IMR-90 (cell line): Measurements from ENCODE around the gene TEKT5. TPM values are rescaled to one million over a fixed set of nuclear protein-coding genes. Genes with fewer than 3 reads are reported as not detected.

Source experiments
- ATAC-seq: fragments of 200-7000 bp; cut with Tn5 transposase; 2 replicates; pipeline ENCODE4 v1.9.1; 2020; ENCODE audit warnings: low read depth, mild to moderate bottlenecking, moderate library complexity
- BruUV-seq: library from RNA; stranded (reverse); fragments of 400-500 nt; replicated peaks from 2 replicates; lab custom pipeline; 2021; lab: Mats Ljungman, UMichigan
- CTCF ChIA-PET: fragments of 300-600 bp; formaldehyde crosslinking; extraction: SDS; loops from one replicate; lab custom pipeline; 2021; ENCODE audit warnings: antibody characterized with exemption; lab: Yijun Ruan, JAX
- POLR2A ChIA-PET: fragments of 300-600 bp; sonication (Branson Sonifier 250); formaldehyde crosslinking; loops from one replicate; lab custom pipeline; 2022; ENCODE audit warnings: antibody characterized with exemption; ENCODE audit not compliant: unreplicated experiment; lab: Charles Lee
- DNase-seq: peaks from one replicate; pipeline ENCODE4 v3.0.0; 2013
- H2AFZ ChIP-seq: replicated peaks from 2 replicates; pipeline ENCODE3; 2013; ENCODE audit warnings: low read length, mild to moderate bottlenecking; ENCODE audit not compliant: poor library complexity
- H2AK5ac ChIP-seq: 2 replicates; pipeline ENCODE4 v1.6.1; 2013; ENCODE audit warnings: low read depth, low read length, inconsistent platforms
- H2AK9ac ChIP-seq: replicated peaks from 2 replicates; pipeline ENCODE3; 2013; ENCODE audit warnings: mild to moderate bottlenecking, low read depth, low read length, moderate library complexity; ENCODE audit not compliant: poor library complexity
- H2BK120ac ChIP-seq: 2 replicates; pipeline ENCODE4 v1.6.1; 2013; ENCODE audit warnings: low read depth, low read length, inconsistent platforms
- H2BK15ac ChIP-seq: 3 replicates; pipeline ENCODE4 v1.6.1; 2013; ENCODE audit warnings: low read depth, low read length, inconsistent platforms
- H2BK20ac ChIP-seq: 2 replicates; pipeline ENCODE4 v1.6.1; 2013; ENCODE audit warnings: low read depth, mild to moderate bottlenecking, inconsistent platforms, low read length, moderate library complexity
- H2BK5ac ChIP-seq: 2 replicates; pipeline ENCODE4 v1.6.1; 2013; ENCODE audit warnings: mild to moderate bottlenecking, low read depth, low read length, inconsistent platforms; ENCODE audit not compliant: poor library complexity, severe bottlenecking
- H3K14ac ChIP-seq: replicated peaks from 2 replicates; pipeline ENCODE4 v1.6.1; 2013; ENCODE audit warnings: low read depth, low read length, inconsistent platforms
- H3K18ac ChIP-seq: 2 replicates; pipeline ENCODE4 v1.6.1; 2013; ENCODE audit warnings: low read depth, low read length, control low read depth
- H3K23ac ChIP-seq: 2 replicates; pipeline ENCODE4 v1.6.1; 2013; ENCODE audit warnings: low read depth, low read length, inconsistent platforms
- H3K27ac ChIP-seq: 2 replicates; pipeline ENCODE4 v1.5.1; 2013; ENCODE audit warnings: mild to moderate bottlenecking, control low read depth, low read length; ENCODE audit not compliant: insufficient read depth
- H3K27me3 ChIP-seq: 2 replicates; pipeline ENCODE4 v1.6.1; 2013; ENCODE audit warnings: low read length; ENCODE audit not compliant: control insufficient read depth, insufficient read depth
- H3K36me3 ChIP-seq: 2 replicates; pipeline ENCODE4 v1.6.1; 2013; ENCODE audit warnings: low read length, mixed read lengths; ENCODE audit not compliant: control insufficient read depth, insufficient read depth
- H3K4ac ChIP-seq: 2 replicates; pipeline ENCODE4 v1.6.1; 2013; ENCODE audit warnings: low read depth, low read length, inconsistent platforms
- H3K4me1 ChIP-seq: 2 replicates; pipeline ENCODE4 v1.6.1; 2013; ENCODE audit warnings: low read length, mixed read lengths; ENCODE audit not compliant: control insufficient read depth, insufficient read depth
- H3K4me2 ChIP-seq: 2 replicates; pipeline ENCODE4 v1.6.1; 2013; ENCODE audit warnings: low read depth, mild to moderate bottlenecking, control low read depth, low read length, moderate library complexity
- H3K4me3 ChIP-seq: 2 replicates; pipeline ENCODE4 v1.5.1; 2013; ENCODE audit warnings: low read depth, mild to moderate bottlenecking, control low read depth, low read length, moderate library complexity; ENCODE audit not compliant: insufficient read depth
- H3K56ac ChIP-seq: 2 replicates; pipeline ENCODE4 v1.6.1; 2013; ENCODE audit warnings: low read length, inconsistent platforms; ENCODE audit not compliant: insufficient read depth; ENCODE audit errors: extremely low read depth
- H3K79me1 ChIP-seq, 2 experiments: 2 replicates each; pipeline ENCODE4 v1.6.1; 2013; ENCODE audit warnings: low read length in 2 of 2, inconsistent platforms in 1 of 2, low read depth in 1 of 2
- H3K9ac ChIP-seq: 2 replicates; pipeline ENCODE4 v1.6.1; 2013; ENCODE audit warnings: low read depth, low read length, control low read depth
- H3K9me1 ChIP-seq: 2 replicates; pipeline ENCODE4 v1.6.1; 2013; ENCODE audit warnings: low read length, inconsistent platforms; ENCODE audit not compliant: insufficient read depth
- H3K9me3 ChIP-seq: 2 replicates; pipeline ENCODE4 v1.6.1; 2013; ENCODE audit warnings: low read length; ENCODE audit not compliant: control insufficient read depth, insufficient read depth
- H4K20me1 ChIP-seq: 2 replicates; pipeline ENCODE4 v1.6.1; 2013; ENCODE audit warnings: low read length, inconsistent platforms; ENCODE audit not compliant: insufficient read depth
- H4K5ac ChIP-seq: 2 replicates; pipeline ENCODE4 v1.6.1; 2013; ENCODE audit warnings: mild to moderate bottlenecking, low read depth, low read length, control low read depth
- H4K8ac ChIP-seq, 2 experiments: 2 replicates each; pipeline ENCODE4 v1.6.1; 2013; ENCODE audit warnings: low read depth in 2 of 2, low read length in 2 of 2, control low read depth in 1 of 2, inconsistent platforms in 1 of 2
- H4K91ac ChIP-seq: 2 replicates; pipeline ENCODE4 v1.6.1; 2013; ENCODE audit warnings: low read depth, low read length, inconsistent platforms; ENCODE audit not compliant: insufficient read depth
- BHLHE40 ChIP-seq: fragments of 150-350 bp; IDR thresholded peaks from 2 replicates; pipeline ENCODE4 v1.6.1; 2016; ENCODE audit warnings: mild to moderate bottlenecking, low read depth, low read length
- CEBPB ChIP-seq: IDR thresholded peaks from 2 replicates; pipeline ENCODE4 v1.6.1; 2012; ENCODE audit warnings: low read depth, low read length, improper control_type of control experiment
- CHD1 ChIP-seq: IDR thresholded peaks from 2 replicates; pipeline ENCODE4 v1.6.1; 2012; ENCODE audit warnings: low read depth, low read length, improper control_type of control experiment
- FOS ChIP-seq: fragments of 150-350 bp; IDR thresholded peaks from 2 replicates; pipeline ENCODE4 v1.6.1; 2016; ENCODE audit warnings: low read depth, low read length
- MAFK ChIP-seq: IDR thresholded peaks from 2 replicates; pipeline ENCODE4 v1.6.1; 2012; ENCODE audit warnings: low read depth, low read length, improper control_type of control experiment
- MAZ ChIP-seq: IDR thresholded peaks from 2 replicates; pipeline ENCODE4 v1.6.1; 2012; ENCODE audit warnings: low read depth, mild to moderate bottlenecking, low read length, improper control_type of control experiment, moderate library complexity, borderline replicate concordance
- MXI1 ChIP-seq: IDR thresholded peaks from 2 replicates; pipeline ENCODE4 v1.6.1; 2012; ENCODE audit warnings: low read depth, mild to moderate bottlenecking, low read length, moderate library complexity, borderline replicate concordance
- NFE2L2 ChIP-seq: fragments of 150-350 bp; IDR thresholded peaks from 2 replicates; pipeline ENCODE4 v1.6.1; 2016; ENCODE audit warnings: low read depth, mild to moderate bottlenecking, low read length
- POLR2A ChIP-seq: IDR thresholded peaks from 2 replicates; pipeline ENCODE4 v1.6.1; 2012; ENCODE audit warnings: mild to moderate bottlenecking, low read depth, low read length
- RAD21 ChIP-seq: IDR thresholded peaks from 2 replicates; pipeline ENCODE4 v1.6.1; 2012; ENCODE audit warnings: low read length, improper control_type of control experiment
- RCOR1 ChIP-seq: IDR thresholded peaks from 2 replicates; pipeline ENCODE4 v1.6.1; 2012; ENCODE audit warnings: mild to moderate bottlenecking, low read length, improper control_type of control experiment; ENCODE audit not compliant: insufficient replicate concordance
- RFX5 ChIP-seq: IDR thresholded peaks from 2 replicates; pipeline ENCODE4 v1.8.0; 2012; ENCODE audit warnings: low read depth, mild to moderate bottlenecking, low read length, moderate library complexity
- SMC3 ChIP-seq: fragments of 150-350 bp; IDR thresholded peaks from 2 replicates; pipeline ENCODE4 v1.6.1; 2016; ENCODE audit warnings: low read depth, mild to moderate bottlenecking, antibody characterized with exemption, low read length, moderate library complexity
- WGBS, 2 experiments: methylation state at CpG; one replicate each; pipeline versions ENCODE4 v1.1.5 to v1.1.7; 2013; ENCODE audit warnings: missing lambda C conversion rate in 2 of 2; ENCODE audit not compliant: insufficient read length in 1 of 2; ENCODE audit errors: extremely low coverage in 2 of 2; 5-methylcytosine and 5-hydroxymethylcytosine counted together
- dilution Hi-C: fragments of 300-500 bp; cut with HindIII; formaldehyde crosslinking; loops from one replicate; pipeline ENCODE4 v1.14.3; 2018; ENCODE audit warnings: low sequenced_read_pairs; ENCODE audit not compliant: unreplicated experiment
- in situ Hi-C: fragments of 300-500 bp; cut with MboI; formaldehyde crosslinking; loops from 3 replicates; pipeline ENCODE4 v1.14.3; 2019; ENCODE audit warnings: low sequenced_read_pairs, inconsistent platforms, mixed read lengths
- intact Hi-C: fragments of 100-400 bp; cut with micrococcal nuclease; formaldehyde crosslinking; loops from 2 replicates; pipeline ENCODE4 v1.10.0; 2022
- polyA plus RNA-seq, 3 experiments: library from polyadenylated mRNA; depleted of rRNA; stranded (reverse); fragments of >200 nt; gene quantifications; 2 replicates each; pipeline ENCODE4 v1.2.3, GENCODE V29; 2012; ENCODE audit warnings: low replicate concordance in 1 of 3
- total RNA-seq: library from RNA; depleted of rRNA; stranded (reverse); fragments of >200 nt; gene quantifications from 2 replicates; pipeline ENCODE4 v1.2.3, GENCODE V29; 2012
- TF ChIP-seq, protein P1 (sequence below): fragments of 150-350 bp; IDR thresholded peaks from 2 replicates; pipeline ENCODE4 v1.6.1; 2016; ENCODE audit warnings: low read depth, mild to moderate bottlenecking, low read length, moderate library complexity, borderline replicate concordance
- TF ChIP-seq, protein P2 (sequence below): fragments of 150-350 bp; IDR thresholded peaks from 2 replicates; pipeline ENCODE4 v1.6.1; 2017; ENCODE audit warnings: mild to moderate bottlenecking, antibody characterized with exemption, low read length, low read depth
- TF ChIP-seq, protein P3 (sequence below): conservative IDR thresholded peaks from 2 replicates; pipeline ENCODE4 v1.5.1; 2012; ENCODE audit warnings: mild to moderate bottlenecking, low read depth, low read length, improper control_type of control experiment

The TEKT5 gene
- total and polyA plus RNA-seq, 2 of the 4 experiments (the other 2 are of a cell fraction) = 0.17 TPM; not detected in 1

DNA sequence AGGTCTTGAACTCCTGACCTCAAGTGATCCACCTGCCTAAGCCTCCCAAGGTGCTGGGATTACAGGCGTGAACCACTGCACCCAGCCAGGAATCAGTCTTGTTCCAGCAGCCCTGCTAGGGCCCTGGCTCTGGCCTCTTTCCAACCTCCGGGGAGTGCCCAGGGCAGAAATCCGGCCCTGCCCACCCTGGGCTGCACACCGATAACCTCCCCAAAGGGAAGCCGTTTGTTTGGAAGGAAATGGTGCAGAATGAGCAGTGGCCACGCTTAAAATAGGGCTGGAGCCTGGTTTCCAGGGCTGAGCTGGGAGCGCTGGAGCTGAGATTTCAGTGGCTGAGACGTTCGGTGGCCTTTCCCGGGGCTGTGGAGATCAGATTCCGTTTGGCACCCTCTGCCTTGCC is 96.6 kb downstream of the TEKT5 start:
- H3K4me3 ChIP-seq = no peak overlapping the region
- no peak overlapping the region for H3K56ac ChIP-seq
- no peak overlapping the region for H4K5ac ChIP-seq
- H4K8ac ChIP-seq = no peak overlapping the region
- no peak overlapping the region for H3K18ac ChIP-seq
- H3K4ac ChIP-seq = no peak overlapping the region
- H2AK9ac ChIP-seq = no peak overlapping the region
- no peak overlapping the region for H3K9ac ChIP-seq
- no peaks in the 10 kb centered on the region for H3K79me1 ChIP-seq
- in situ Hi-C loops (no loop called here), intact Hi-C loops (no loop called here), dilution Hi-C loops (no loop called here)
- H4K20me1 ChIP-seq = no peaks in the 10 kb centered on the region
- no peak overlapping the region for H2BK20ac ChIP-seq
- CTCF ChIA-PET = no interaction called here
- H3K23ac ChIP-seq = no peak overlapping the region
- no peak overlapping the region for H2BK15ac ChIP-seq
- ATAC-seq (no peak), DNase-seq (no peak)
- no peak overlapping the region for H2BK5ac ChIP-seq
- peaks cover 2% of the 10 kb centered on the region; the same call in 1 of the 2 replicates for H3K4me1 ChIP-seq
- H2AK5ac ChIP-seq = no peak overlapping the region
- no peak overlapping the region for H3K4me2 ChIP-seq
- peaks cover 21% of the 10 kb centered on the region for H3K27me3 ChIP-seq
- H3K14ac ChIP-seq = no peak overlapping the region
- no peak overlapping the region for H3K27ac ChIP-seq
- 69% methylated on average over 6 of the region's 11 CpGs; no CpG with 5 or more reads in 1 of the 2 experiments for WGBS, 2 experiments
- POLR2A ChIA-PET = no interaction called here
- H4K91ac ChIP-seq = no peak overlapping the region
- no peak overlapping the region for H2AFZ ChIP-seq
- H3K36me3 ChIP-seq = no peaks in the 10 kb centered on the region
- H3K9me1 ChIP-seq = no peaks in the 10 kb centered on the region
- H2BK120ac ChIP-seq = no peak overlapping the region
- no peak for TF ChIP-seq RAD21
- TF ChIP-seq CHD1 = no peak
- TF ChIP-seq SMC3 = no peak
- no peak for TF ChIP-seq NFE2L2
- TF ChIP-seq RFX5 = no peak
- no peak for TF ChIP-seq FOS
- TF ChIP-seq, protein P1, sequence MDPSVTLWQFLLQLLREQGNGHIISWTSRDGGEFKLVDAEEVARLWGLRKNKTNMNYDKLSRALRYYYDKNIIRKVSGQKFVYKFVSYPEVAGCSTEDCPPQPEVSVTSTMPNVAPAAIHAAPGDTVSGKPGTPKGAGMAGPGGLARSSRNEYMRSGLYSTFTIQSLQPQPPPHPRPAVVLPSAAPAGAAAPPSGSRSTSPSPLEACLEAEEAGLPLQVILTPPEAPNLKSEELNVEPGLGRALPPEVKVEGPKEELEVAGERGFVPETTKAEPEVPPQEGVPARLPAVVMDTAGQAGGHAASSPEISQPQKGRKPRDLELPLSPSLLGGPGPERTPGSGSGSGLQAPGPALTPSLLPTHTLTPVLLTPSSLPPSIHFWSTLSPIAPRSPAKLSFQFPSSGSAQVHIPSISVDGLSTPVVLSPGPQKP = no peak
- TF ChIP-seq MXI1 = no peak
- no peak for TF ChIP-seq MAFK
- no peak for TF ChIP-seq CEBPB
- TF ChIP-seq MAZ = no peak
- TF ChIP-seq, protein P2, sequence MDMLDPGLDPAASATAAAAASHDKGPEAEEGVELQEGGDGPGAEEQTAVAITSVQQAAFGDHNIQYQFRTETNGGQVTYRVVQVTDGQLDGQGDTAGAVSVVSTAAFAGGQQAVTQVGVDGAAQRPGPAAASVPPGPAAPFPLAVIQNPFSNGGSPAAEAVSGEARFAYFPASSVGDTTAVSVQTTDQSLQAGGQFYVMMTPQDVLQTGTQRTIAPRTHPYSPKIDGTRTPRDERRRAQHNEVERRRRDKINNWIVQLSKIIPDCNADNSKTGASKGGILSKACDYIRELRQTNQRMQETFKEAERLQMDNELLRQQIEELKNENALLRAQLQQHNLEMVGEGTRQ = no peak
- TF ChIP-seq, protein P3, sequence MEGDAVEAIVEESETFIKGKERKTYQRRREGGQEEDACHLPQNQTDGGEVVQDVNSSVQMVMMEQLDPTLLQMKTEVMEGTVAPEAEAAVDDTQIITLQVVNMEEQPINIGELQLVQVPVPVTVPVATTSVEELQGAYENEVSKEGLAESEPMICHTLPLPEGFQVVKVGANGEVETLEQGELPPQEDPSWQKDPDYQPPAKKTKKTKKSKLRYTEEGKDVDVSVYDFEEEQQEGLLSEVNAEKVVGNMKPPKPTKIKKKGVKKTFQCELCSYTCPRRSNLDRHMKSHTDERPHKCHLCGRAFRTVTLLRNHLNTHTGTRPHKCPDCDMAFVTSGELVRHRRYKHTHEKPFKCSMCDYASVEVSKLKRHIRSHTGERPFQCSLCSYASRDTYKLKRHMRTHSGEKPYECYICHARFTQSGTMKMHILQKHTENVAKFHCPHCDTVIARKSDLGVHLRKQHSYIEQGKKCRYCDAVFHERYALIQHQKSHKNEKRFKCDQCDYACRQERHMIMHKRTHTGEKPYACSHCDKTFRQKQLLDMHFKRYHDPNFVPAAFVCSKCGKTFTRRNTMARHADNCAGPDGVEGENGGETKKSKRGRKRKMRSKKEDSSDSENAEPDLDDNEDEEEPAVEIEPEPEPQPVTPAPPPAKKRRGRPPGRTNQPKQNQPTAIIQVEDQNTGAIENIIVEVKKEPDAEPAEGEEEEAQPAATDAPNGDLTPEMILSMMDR = no peak
- no peak for TF ChIP-seq BHLHE40
- no peak for TF ChIP-seq POLR2A
- TF ChIP-seq RCOR1 = no peak
- no peaks in the 10 kb centered on the region; the same call in 1 of the 2 replicates for H3K9me3 ChIP-seq
- no TSS peak for BruUV-seq
